ENCODE measurements around the gene SLC5A6. TPM values are rescaled to one million over a fixed set of nuclear protein-coding genes. Genes with fewer than 3 reads are reported as not detected.
"Not testable (repeated sequence)": the region's sequence is repeated elsewhere in the genome, so short reads cannot be mapped to it uniquely, and the experiment has no call there.

Gene SLC5A6
- total RNA-seq, 4 donors from 2014 or later, result 30.4 to 33.4 (median 33.1) TPM

DNA sequence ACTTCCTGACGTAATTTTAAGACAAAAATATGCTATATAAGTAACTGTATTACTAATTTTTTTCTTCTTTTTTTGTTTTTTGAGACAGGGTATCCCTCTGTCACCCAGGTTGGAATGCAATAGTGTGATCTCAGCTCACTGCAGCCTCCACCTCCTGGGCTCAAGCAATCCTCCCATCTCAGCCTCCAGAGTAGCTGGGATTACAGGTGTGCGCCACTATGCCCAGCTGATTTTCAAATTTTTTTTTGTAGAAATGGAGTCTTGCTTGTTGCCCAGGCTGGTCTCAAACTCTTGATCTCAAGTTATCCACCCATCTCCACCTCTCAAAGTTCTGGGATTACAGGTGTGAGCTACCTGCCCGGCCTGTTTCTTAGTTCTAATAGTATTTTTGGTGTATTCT, 33.6 kb downstream of the SLC5A6 start:
- WGBS, result 90% methylated on average over 3 of the region's 3 CpGs
- Histone ChIP-seq H3K4me1 (peaks cover 13% of the 10 kb centered on the region), H3K27me3 (peaks cover 11% of the 10 kb centered on the region), H3K27ac (no peak overlapping the region), H3K4me3 (no peak overlapping the region), H3K9me3 (no peaks in the 10 kb centered on the region), H3K36me3 (no peaks in the 10 kb centered on the region)
- DNase-seq (ENCODE audit: low spot score in 2 of 2), result peak in 1 of 2 donors; percentile 7
- TF ChIP-seq EP300 (IDR thresholded peaks at IDR 0.05) (no peak), POLR2AphosphoS5 (IDR thresholded peaks at IDR 0.05) (no peak), CTCF (IDR thresholded peaks at IDR 0.05) (no peak), POLR2A (IDR thresholded peaks at IDR 0.05) (no peak)

- DNase-seq (ENCODE audit: low spot score in 2 of 2), result peak in 1 of 2 donors; percentile 34
- Histone ChIP-seq H3K27ac (no peak overlapping the region), H3K4me1 (peaks cover 7% of the 10 kb centered on the region), H3K27me3 (peaks cover 18% of the 10 kb centered on the region), H3K36me3 (no peaks in the 10 kb centered on the region), H3K9me3 (no peaks in the 10 kb centered on the region), H3K4me3 (no peak overlapping the region)
- whole genome bisulfite sequencing, result 75% methylated on average over 15 of the region's 15 CpGs
- no peak for TF ChIP-seq POLR2AphosphoS5 (IDR thresholded peaks at IDR 0.05)
- no peak for TF ChIP-seq CTCF (IDR thresholded peaks at IDR 0.05)
- no peak for TF ChIP-seq POLR2A (IDR thresholded peaks at IDR 0.05)
- TF ChIP-seq EP300 (IDR thresholded peaks at IDR 0.05), result no peak
Observed at GRCh38 chr2:27177441-27178351, 34.4 kb downstream of the SLC5A6 start.

GRCh38 chr2:27175781-27176180, 36.3 kb downstream of the SLC5A6 start:
- not testable (repeated sequence) for H3K4me1 ChIP-seq, H3K4me3 ChIP-seq, H3K9me3 ChIP-seq, H3K27ac ChIP-seq, H3K36me3 ChIP-seq
- peak in 1 of 2 donors; percentile 10 for DNase-seq (ENCODE audit: low spot score in 2 of 2)
- H3K27me3 ChIP-seq, result peaks cover 21% of the 10 kb centered on the region
- WGBS, result 97% methylated on average over 4 of the region's 4 CpGs

- no peak for TF ChIP-seq CTCF (IDR thresholded peaks at IDR 0.05)
- no peak for TF ChIP-seq POLR2AphosphoS5 (IDR thresholded peaks at IDR 0.05)
- no peak for TF ChIP-seq POLR2A (IDR thresholded peaks at IDR 0.05)
- TF ChIP-seq EP300 (IDR thresholded peaks at IDR 0.05), result no peak
- H3K27ac ChIP-seq, result no peak overlapping the region
- no peaks in the 10 kb centered on the region for H3K9me3 ChIP-seq
- no peaks in the 10 kb centered on the region for H3K36me3 ChIP-seq
- DNase-seq (ENCODE audit: low spot score in 2 of 2), result peak in 1 of 2 donors; percentile 56
- peaks cover 21% of the 10 kb centered on the region for H3K27me3 ChIP-seq
- WGBS, result 66% methylated on average over 8 of the region's 8 CpGs
- no peak overlapping the region for H3K4me3 ChIP-seq
- peaks cover 6% of the 10 kb centered on the region for H3K4me1 ChIP-seq
Observed at GRCh38 chr2:27175330-27175729, 36.7 kb downstream of the SLC5A6 start.

DNA sequence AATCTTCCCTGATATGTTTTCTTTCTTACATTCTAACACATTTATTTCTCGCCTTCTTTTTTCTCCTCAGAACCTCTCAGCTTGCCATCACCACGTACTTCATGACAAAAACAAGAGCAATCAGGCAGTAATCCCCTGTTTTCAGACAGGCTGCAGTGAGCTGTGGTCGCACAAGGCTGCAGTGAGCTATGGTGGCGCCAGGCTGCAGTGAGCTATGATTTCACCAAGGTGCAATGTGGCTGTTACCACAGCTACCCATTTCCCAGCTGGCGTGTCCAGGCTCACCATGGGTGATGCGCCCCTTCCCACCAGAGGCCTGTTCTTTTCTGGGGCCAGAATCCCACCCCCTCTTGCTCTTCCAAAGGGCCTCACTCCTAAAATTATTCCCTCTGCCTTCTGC, 37.4 kb downstream of the SLC5A6 start:
- WGBS, result 64% methylated on average over 6 of the region's 6 CpGs
- DNase-seq (ENCODE audit: low spot score in 2 of 2), result peak in 1 of 2 donors; percentile 18
- Histone ChIP-seq H3K9me3 (no peaks in the 10 kb centered on the region), H3K4me3 (no peak overlapping the region), H3K27ac (no peak overlapping the region), H3K4me1 (peaks cover 3% of the 10 kb centered on the region), H3K36me3 (no peaks in the 10 kb centered on the region), H3K27me3 (peaks cover 21% of the 10 kb centered on the region)
- TF ChIP-seq POLR2A (IDR thresholded peaks at IDR 0.05), result no peak
- TF ChIP-seq EP300 (IDR thresholded peaks at IDR 0.05), result no peak
- TF ChIP-seq CTCF (IDR thresholded peaks at IDR 0.05), result no peak
- TF ChIP-seq POLR2AphosphoS5 (IDR thresholded peaks at IDR 0.05), result no peak
